NCI-H510A treated with DMSO at 0.1 percent for 48 hours (cell line): ENCODE data around the gene HDAC9.

Experiments used
- DNase-seq: peaks from one replicate; lab custom pipeline; 2025; lab: John Stamatoyannopoulos, UW

Gene HDAC9

GRCh38 chr7:18495412-18496340 lies at the start of gene HDAC9:
TSS of gene HDAC9 (plus strand) at chr7:18495749. CDS start at chr7:18496303, 554 bp downstream.
- peak; percentile 75 for DNase-seq

- no peak for DNase-seq
Measured at GRCh38 chr7:18445916-18446520, 49.5 kb upstream of the HDAC9 start.

GRCh38 chr7:18450019-18450418 lies 45.5 kb upstream of the HDAC9 start:
- no peak for DNase-seq

GRCh38 chr7:18455606-18456005 lies 39.9 kb upstream of the HDAC9 start:
- no peak for DNase-seq

GRCh38 chr7:18457832-18458231 lies 37.7 kb upstream of the HDAC9 start:
- no peak for DNase-seq

GRCh38 chr7:18458830-18459229 lies 36.7 kb upstream of the HDAC9 start:
- DNase-seq, result no peak

GRCh38 chr7:18459484-18460245 lies 35.9 kb upstream of the HDAC9 start:
- no peak for DNase-seq

- DNase-seq, result no peak
Measured at GRCh38 chr7:18461785-18462467, 33.6 kb upstream of the HDAC9 start.

- DNase-seq, result no peak
Measured at GRCh38 chr7:18464830-18465229, 30.7 kb upstream of the HDAC9 start.

GRCh38 chr7:18467011-18467410 lies 28.5 kb upstream of the HDAC9 start:
- no peak for DNase-seq

GRCh38 chr7:18468795-18469194 lies 26.8 kb upstream of the HDAC9 start:
- DNase-seq, result no peak

GRCh38 chr7:18469316-18469715 lies 26.2 kb upstream of the HDAC9 start:
- DNase-seq, result no peak

- DNase-seq, result no peak
Measured at GRCh38 chr7:18471476-18472160, 23.9 kb upstream of the HDAC9 start.

- DNase-seq, result no peak
Measured at GRCh38 chr7:18472161-18472483, 23.4 kb upstream of the HDAC9 start.

- DNase-seq, result no peak
Measured at GRCh38 chr7:18473119-18473518, 22.4 kb upstream of the HDAC9 start.

GRCh38 chr7:18474944-18475343 lies 20.6 kb upstream of the HDAC9 start:
- no peak for DNase-seq

GRCh38 chr7:18475488-18475887 lies 20.1 kb upstream of the HDAC9 start:
- no peak for DNase-seq

- DNase-seq, result no peak
Measured at GRCh38 chr7:18481776-18482175, 13.8 kb upstream of the HDAC9 start.

- DNase-seq, result no peak
Measured at GRCh38 chr7:18488049-18488448, 7.5 kb upstream of the HDAC9 start.

GRCh38 chr7:18489624-18490023 lies 5.9 kb upstream of the HDAC9 start:
- DNase-seq, result no peak

- no peak for DNase-seq
Measured at GRCh38 chr7:18491871-18492270, 3.7 kb upstream of the HDAC9 start.

GRCh38 chr7:18494406-18494805 lies 1.1 kb upstream of the HDAC9 start:
- DNase-seq, result no peak
